ENCODE measurements around the gene CAPZA1. TPM values are rescaled to one million over a fixed set of nuclear protein-coding genes. Genes with fewer than 3 reads are reported as not detected.

Gene CAPZA1
- total and polyA plus RNA-seq, 2 donors (not counting 3 experiments of a cell fraction or from before 2014, with no cell fraction given): 77.1 to 183 TPM

DNA sequence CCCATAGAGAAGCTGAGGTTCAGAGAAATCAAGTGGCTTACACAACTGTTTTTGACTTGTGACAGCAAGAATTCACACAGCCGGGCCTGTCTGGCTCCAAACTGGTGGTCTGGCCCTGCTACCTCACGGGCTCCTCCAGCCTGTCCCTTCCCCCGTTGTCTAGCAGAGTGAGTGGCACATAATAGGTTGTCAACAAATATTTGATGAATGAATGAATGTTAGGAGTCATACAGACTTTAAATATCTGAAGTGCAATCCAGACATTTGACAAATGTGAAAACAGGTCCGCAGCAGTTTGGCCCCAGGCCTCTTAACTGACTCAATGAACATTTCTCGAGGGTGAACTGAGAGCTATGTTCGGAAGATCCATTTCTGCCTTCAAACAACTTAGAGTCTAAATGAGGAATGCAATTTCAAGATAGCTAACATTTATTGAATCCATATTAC, 88.4 kb downstream of the CAPZA1 start:
- H3K27ac ChIP-seq (ENCODE audit: insufficient read depth, low read depth, low read length): no peak overlapping the region
- ChIA-PET CTCF (interaction anchor here (0.9 to 3.6 kb wide), 9 partner anchors 10 to 409 kb away, joined by 3 to 37 read pairs (median 6); partner anchors contain the start of gene MOV10), POLR2A (interaction anchor here (1.0 kb wide), 1 partner anchor 33 kb away, joined by 3 read pairs; the partner anchor contains the start of gene MOV10)
- H3K27me3 ChIP-seq (ENCODE audit: control insufficient read depth in 2 of 2, insufficient read depth in 2 of 2, low read length in 2 of 2): no peaks in the 10 kb centered on the region
- H2AFZ ChIP-seq (ENCODE audit: low read depth, low read length): no peak overlapping the region
- FAIRE-seq: no peak
- H3K9me3 ChIP-seq (replicated peaks; ENCODE audit: control insufficient read depth, insufficient read depth, low read length): no peaks in the 10 kb centered on the region
- peaks cover 39% of the 10 kb centered on the region for H3K79me2 ChIP-seq (ENCODE audit: control insufficient read depth, insufficient read depth, low read length)
- intact Hi-C loops (cut with micrococcal nuclease): loop anchor here (5.0 kb wide), 2 partner anchors 71 to 1049 kb away; partner anchors contain the start of gene PHTF1
- dilution Hi-C loops (cut with MboI; ENCODE audit: extremely low pct_ligation_motif_present, low sequenced_read_pairs): no loop called here
- TF ChIP-seq, protein P1, sequence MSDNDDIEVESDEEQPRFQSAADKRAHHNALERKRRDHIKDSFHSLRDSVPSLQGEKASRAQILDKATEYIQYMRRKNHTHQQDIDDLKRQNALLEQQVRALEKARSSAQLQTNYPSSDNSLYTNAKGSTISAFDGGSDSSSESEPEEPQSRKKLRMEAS (IDR thresholded peaks at IDR 0.05; ENCODE audit: insufficient read depth, insufficient read length): no peak
- TF ChIP-seq POLR2AphosphoS5 (IDR thresholded peaks at IDR 0.05; ENCODE audit: insufficient read depth, low read depth, low read length) (no peak), JUN (IDR thresholded peaks at IDR 0.05; ENCODE audit: borderline replicate concordance, insufficient read depth, insufficient read length, low read depth) (no peak), GATA2 (IDR thresholded peaks at IDR 0.05; ENCODE audit: insufficient read depth, insufficient read length, low read depth, low read length) (no peak), EZH2 (IDR thresholded peaks at IDR 0.05; ENCODE audit: borderline replicate concordance, low read depth, low read length, severe bottlenecking) (no peak), POLR2A (IDR thresholded peaks at IDR 0.05; ENCODE audit: low read depth, low read length) (no peak), MYC (IDR thresholded peaks at IDR 0.05; ENCODE audit: low read depth, low read length) (no peak), FOS (IDR thresholded peaks at IDR 0.05; ENCODE audit: borderline replicate concordance, insufficient read depth, low read length) (no peak)
- TF ChIP-seq, protein P2, sequence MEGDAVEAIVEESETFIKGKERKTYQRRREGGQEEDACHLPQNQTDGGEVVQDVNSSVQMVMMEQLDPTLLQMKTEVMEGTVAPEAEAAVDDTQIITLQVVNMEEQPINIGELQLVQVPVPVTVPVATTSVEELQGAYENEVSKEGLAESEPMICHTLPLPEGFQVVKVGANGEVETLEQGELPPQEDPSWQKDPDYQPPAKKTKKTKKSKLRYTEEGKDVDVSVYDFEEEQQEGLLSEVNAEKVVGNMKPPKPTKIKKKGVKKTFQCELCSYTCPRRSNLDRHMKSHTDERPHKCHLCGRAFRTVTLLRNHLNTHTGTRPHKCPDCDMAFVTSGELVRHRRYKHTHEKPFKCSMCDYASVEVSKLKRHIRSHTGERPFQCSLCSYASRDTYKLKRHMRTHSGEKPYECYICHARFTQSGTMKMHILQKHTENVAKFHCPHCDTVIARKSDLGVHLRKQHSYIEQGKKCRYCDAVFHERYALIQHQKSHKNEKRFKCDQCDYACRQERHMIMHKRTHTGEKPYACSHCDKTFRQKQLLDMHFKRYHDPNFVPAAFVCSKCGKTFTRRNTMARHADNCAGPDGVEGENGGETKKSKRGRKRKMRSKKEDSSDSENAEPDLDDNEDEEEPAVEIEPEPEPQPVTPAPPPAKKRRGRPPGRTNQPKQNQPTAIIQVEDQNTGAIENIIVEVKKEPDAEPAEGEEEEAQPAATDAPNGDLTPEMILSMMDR (IDR thresholded peaks at IDR 0.05; ENCODE audit: extremely low read depth in 1 of 2, insufficient read depth in 1 of 2, low read depth in 1 of 2, low read length in 2 of 2): no peak
- H3K36me3 ChIP-seq (ENCODE audit: control insufficient read depth in 2 of 2, extremely low read depth in 1 of 2, insufficient read depth in 2 of 2, low read length in 2 of 2): peaks cover under 1 to 3% of the 10 kb centered on the region in 2 experiments
- peaks cover 31% of the 10 kb centered on the region for H3K4me1 ChIP-seq (ENCODE audit: control insufficient read depth, extremely low read depth, insufficient read depth, low read length)
- H3K4me3 ChIP-seq (replicated peaks in 1 of 3; ENCODE audit: insufficient read depth in 1 of 3, low read depth in 1 of 3, low read length in 3 of 3): no peak overlapping the region
- DNase-seq (ENCODE audit: low read depth, low spot score): no peak
- H3K9me1 ChIP-seq (replicated peaks; ENCODE audit: control insufficient read depth, extremely low read depth, insufficient read depth, low read length): no peaks in the 10 kb centered on the region
- no peak overlapping the region for H3K4me2 ChIP-seq (ENCODE audit: insufficient read depth, low read length)
- no peak overlapping the region for H3K9ac ChIP-seq (replicated peaks; ENCODE audit: extremely low read depth, insufficient read depth, low read length)
- BruUV-seq (replicated peaks): no TSS peak
- H4K20me1 ChIP-seq (replicated peaks; ENCODE audit: control insufficient read depth, extremely low read depth, insufficient read depth, low read length): no peaks in the 10 kb centered on the region

Data from endothelial cell of umbilical vein (primary cell).